H1 (cell line): Measurements from ENCODE around the gene CSAG1. TPM values are rescaled to one million over a fixed set of nuclear protein-coding genes. Genes with fewer than 3 reads are reported as not detected.

ENCODE experiments used
- CTCF ChIA-PET: fragments of 300-600 bp; sonication (Branson Sonifier 250); formaldehyde crosslinking; loops from one replicate; lab custom pipeline; 2021; ENCODE audit not compliant: partially characterized antibody; lab: Charles Lee
- POLR2A ChIA-PET: fragments of 300-600 bp; sonication (Branson Sonifier 250); formaldehyde crosslinking; loops from one replicate; lab custom pipeline; 2021; ENCODE audit warnings: inconsistent platforms; ENCODE audit not compliant: partially characterized antibody; lab: Charles Lee
- DNase-seq, 2 experiments: peaks; one replicate each; pipeline versions ENCODE4 v3.0.0 to v3.0.0-alpha.2; 2010 to 2022; ENCODE audit warnings: low spot score in 2 of 2, low read depth in 1 of 2, mixed read lengths in 1 of 2
- FAIRE-seq: peaks from 2 replicates; lab custom pipeline; 2011; peaks lifted over from hg19 to GRCh38; lab: Jason Lieb, UNC
- H2AFZ ChIP-seq: 2 replicates; pipeline ENCODE4 v1.8.1; 2012; ENCODE audit warnings: low read length, inconsistent platforms
- H2AK5ac ChIP-seq: 2 replicates; pipeline ENCODE4 v1.6.1; 2013; ENCODE audit warnings: low read depth, low read length
- H2BK120ac ChIP-seq: replicated peaks from 2 replicates; pipeline ENCODE3; 2013; ENCODE audit warnings: low read depth, low read length, inconsistent platforms
- H2BK12ac ChIP-seq: 2 replicates; pipeline ENCODE4 v1.6.1; 2013; ENCODE audit warnings: low read depth, low read length
- H2BK15ac ChIP-seq: 2 replicates; pipeline ENCODE4 v1.6.1; 2013; ENCODE audit warnings: low read length
- H2BK20ac ChIP-seq: 2 replicates; pipeline ENCODE4 v1.6.1; 2013; ENCODE audit warnings: low read length
- H2BK5ac ChIP-seq: 2 replicates; pipeline ENCODE4 v1.6.1; 2013; ENCODE audit warnings: low read depth, low read length
- H3K14ac ChIP-seq: 2 replicates; pipeline ENCODE4 v1.6.1; 2013; ENCODE audit warnings: inconsistent platforms; ENCODE audit not compliant: insufficient read length
- H3K18ac ChIP-seq: 2 replicates; pipeline ENCODE4 v1.6.1; 2013; ENCODE audit warnings: low read length; ENCODE audit errors: extremely low read depth
- H3K23ac ChIP-seq: 2 replicates; pipeline ENCODE4 v1.6.1; 2013; ENCODE audit warnings: inconsistent platforms; ENCODE audit not compliant: insufficient read length
- H3K23me2 ChIP-seq: 2 replicates; pipeline ENCODE4 v1.6.1; 2013; ENCODE audit warnings: low read depth, low read length
- H3K27ac ChIP-seq: 2 replicates; pipeline ENCODE4 v1.6.1; 2011; ENCODE audit warnings: low read depth, low read length, inconsistent platforms
- H3K27me3 ChIP-seq, 4 experiments: replicated peaks in 1 of 4; 1 replicate in 1 of 4; 2 replicates in 3 of 4; pipeline versions ENCODE4 v1.6.1 to v1.8.1; 2011 to 2013; ENCODE audit warnings: low read length in 3 of 4, mild to moderate bottlenecking in 3 of 4, inconsistent platforms in 2 of 4, mixed read lengths in 2 of 4, moderate library complexity in 1 of 4; ENCODE audit not compliant: control insufficient read depth in 3 of 4, insufficient read depth in 3 of 4; ENCODE audit errors: extremely low read depth in 1 of 4
- H3K36me3 ChIP-seq, 4 experiments: 2 replicates each; pipeline versions ENCODE4 v1.6.1 to v1.8.1; 2011 to 2013; ENCODE audit warnings: mild to moderate bottlenecking in 4 of 4, low read length in 3 of 4, moderate library complexity in 2 of 4, control low read depth in 1 of 4, inconsistent platforms in 1 of 4; ENCODE audit not compliant: insufficient read depth in 4 of 4, control insufficient read depth in 2 of 4
- H3K4ac ChIP-seq: replicated peaks from 2 replicates; pipeline ENCODE3; 2013; ENCODE audit warnings: low read length, low read depth, mixed read lengths, inconsistent platforms; ENCODE audit not compliant: insufficient read length
- H3K4me1 ChIP-seq, 4 experiments: replicated peaks in 1 of 4; 1 replicate in 1 of 4; 2 replicates in 3 of 4; pipeline versions ENCODE4 v1.6.1 to v1.8.1; 2011 to 2013; ENCODE audit warnings: low read length in 3 of 4, inconsistent platforms in 2 of 4, mixed read lengths in 1 of 4; ENCODE audit not compliant: insufficient read depth in 4 of 4, control insufficient read depth in 3 of 4
- H3K4me2 ChIP-seq, 2 experiments: 2 replicates each; pipeline versions ENCODE4 v1.6.1 to v1.8.1; 2011 to 2013; ENCODE audit warnings: low read depth in 2 of 2, low read length in 2 of 2, control low read depth in 1 of 2, inconsistent platforms in 1 of 2, mild to moderate bottlenecking in 1 of 2; ENCODE audit not compliant: insufficient read depth in 1 of 2
- H3K4me3 ChIP-seq, 4 experiments: fragments of 200-600, 300-600 bp in 1 of 4; sonication (generic), shearing (Covaris generic), sonication (Bioruptor Twin) in 1 of 4; 2 replicates each; pipeline versions ENCODE4 v1.5.1 to v1.8.1; 2011 to 2016; ENCODE audit warnings: low read length in 4 of 4, low read depth in 3 of 4, control low read depth in 2 of 4, inconsistent platforms in 2 of 4, mild to moderate bottlenecking in 2 of 4, mixed read lengths in 1 of 4, moderate library complexity in 1 of 4; ENCODE audit not compliant: insufficient read depth in 2 of 4; ENCODE audit errors: extremely low read depth in 1 of 4
- H3K56ac ChIP-seq: replicated peaks from 2 replicates; pipeline ENCODE3; 2013; ENCODE audit warnings: low read depth, mild to moderate bottlenecking, mixed read lengths, low read length, inconsistent platforms; ENCODE audit not compliant: insufficient read length
- H3K79me1 ChIP-seq: 2 replicates; pipeline ENCODE4 v1.6.1; 2013; ENCODE audit warnings: low read depth, low read length, control low read depth
- H3K79me2 ChIP-seq, 2 experiments: 2 replicates each; pipeline versions ENCODE4 v1.6.1 to v1.8.1; 2012 to 2013; ENCODE audit warnings: low read length in 2 of 2, mild to moderate bottlenecking in 2 of 2, inconsistent platforms in 1 of 2; ENCODE audit not compliant: insufficient read depth in 2 of 2, control insufficient read depth in 1 of 2
- H3K9ac ChIP-seq, 4 experiments: replicated peaks in 1 of 4; 1 replicate in 1 of 4; 2 replicates in 3 of 4; pipeline versions ENCODE4 v1.6.1 to v1.8.1; 2011 to 2013; ENCODE audit warnings: low read depth in 3 of 4, low read length in 3 of 4, control low read depth in 2 of 4, mild to moderate bottlenecking in 2 of 4, moderate library complexity in 2 of 4, inconsistent platforms in 1 of 4; ENCODE audit errors: extremely low read depth in 1 of 4
- H3K9me3 ChIP-seq, 2 experiments: 2 replicates each; pipeline versions ENCODE4 v1.6.1 to v1.8.1; 2012 to 2013; ENCODE audit warnings: mild to moderate bottlenecking in 2 of 2, moderate library complexity in 2 of 2, control low read depth in 1 of 2, inconsistent platforms in 1 of 2, low read depth in 1 of 2, low read length in 1 of 2, mixed read lengths in 1 of 2; ENCODE audit not compliant: insufficient read depth in 2 of 2
- H4K20me1 ChIP-seq, 2 experiments: replicated peaks in 1 of 2; 2 replicates each; pipeline versions ENCODE3 to v1.8.1; 2011 to 2013; ENCODE audit warnings: inconsistent platforms in 2 of 2, low read length in 2 of 2, mild to moderate bottlenecking in 1 of 2; ENCODE audit not compliant: insufficient read depth in 2 of 2, control insufficient read depth in 1 of 2
- H4K5ac ChIP-seq: 2 replicates; pipeline ENCODE4 v1.6.1; 2013; ENCODE audit warnings: low read length, low read depth, mixed read lengths, inconsistent platforms; ENCODE audit not compliant: insufficient read length
- H4K8ac ChIP-seq: 2 replicates; pipeline ENCODE4 v1.8.0; 2013; ENCODE audit warnings: mild to moderate bottlenecking, moderate library complexity, low read length, inconsistent platforms; ENCODE audit not compliant: insufficient read depth; ENCODE audit errors: extremely low read depth
- H4K91ac ChIP-seq: replicated peaks from 2 replicates; pipeline ENCODE3; 2013; ENCODE audit warnings: low read length, mixed read lengths, inconsistent platforms; ENCODE audit not compliant: insufficient read length
- CBX5 ChIP-seq: fragments of 300-800, 300-1000 bp; sonication (generic); IDR thresholded peaks from 2 replicates; pipeline ENCODE4 v1.7.1; 2016; ENCODE audit warnings: antibody characterized with exemption, low read length, low read depth
- CREB1 ChIP-seq: IDR thresholded peaks from 2 replicates; pipeline ENCODE4 v1.6.1; 2012; ENCODE audit warnings: inconsistent platforms
- GABPA ChIP-seq: IDR thresholded peaks from 2 replicates; pipeline ENCODE4 v1.6.1; 2011; ENCODE audit warnings: mild to moderate bottlenecking, low read length, moderate library complexity, borderline replicate concordance; ENCODE audit not compliant: insufficient read depth
- GTF2F1 ChIP-seq: IDR thresholded peaks from 2 replicates; pipeline ENCODE4 v1.6.1; 2012; ENCODE audit warnings: low read depth, low read length, improper control_type of control experiment, borderline replicate concordance
- NANOG ChIP-seq: IDR thresholded peaks from 2 replicates; pipeline ENCODE4 v1.6.1; 2011; ENCODE audit warnings: low read length, low read depth, mild to moderate bottlenecking, inconsistent platforms; ENCODE audit not compliant: insufficient read depth, poor library complexity, severe bottlenecking
- NRF1 ChIP-seq: IDR thresholded peaks from 2 replicates; pipeline ENCODE4 v1.6.1; 2011; ENCODE audit warnings: mild to moderate bottlenecking, low read depth, low read length, improper control_type of control experiment
- PHF8 ChIP-seq: fragments of 200-600 bp; sonication (generic); conservative IDR thresholded peaks from 2 replicates; pipeline ENCODE4 v1.7.1; 2012; ENCODE audit warnings: low read depth, mild to moderate bottlenecking, inconsistent platforms, low read length, moderate library complexity
- SIX5 ChIP-seq: IDR thresholded peaks from 2 replicates; pipeline ENCODE4 v1.6.1; 2011; ENCODE audit warnings: mild to moderate bottlenecking, low read depth, low read length
- TEAD4 ChIP-seq: IDR thresholded peaks from 2 replicates; pipeline ENCODE4 v1.6.1; 2012; ENCODE audit warnings: low read depth, low read length, inconsistent platforms, mixed read lengths
- WGBS, 2 experiments: shearing (Covaris generic) in 1 of 2; methylation state at CpG; one replicate each; pipeline versions ENCODE4 v1.1.6 to v1.1.7; 2013 to 2015; ENCODE audit warnings: low lambda C conversion rate in 2 of 2, mixed read lengths in 2 of 2, inconsistent platforms in 1 of 2, low coverage in 1 of 2, missing lambda C conversion rate in 1 of 2; ENCODE audit not compliant: insufficient replicate concordance in 2 of 2, insufficient coverage in 1 of 2, insufficient read length in 1 of 2; ENCODE audit errors: extremely low coverage in 1 of 2, missing lambda C conversion rate in 1 of 2; 5-methylcytosine and 5-hydroxymethylcytosine counted together
- polyA plus RNA-seq, 7 experiments: library from polyadenylated mRNA; depleted of rRNA in 3 of 7; stranded (reverse) in 5 of 7; unstranded in 2 of 7; fragments of >200 nt in 5 of 7; fragments of 200-250 nt in 2 of 7; gene quantifications; 1 replicate in 5 of 7; 2 replicates in 1 of 7; 4 replicates in 1 of 7; pipeline versions ENCODE4 v1.2.1 to v1.2.3, GENCODE V29; 2011 to 2013; ENCODE audit warnings: missing spikeins in 2 of 7, mixed read lengths in 2 of 7
- total RNA-seq: library from RNA; stranded (reverse); fragmentation: NEBNext Ultra II Directional; extraction: Animal tissue kit (Norgen Biotek cat#: 25700); gene quantifications from 2 replicates; pipeline ENCODE4 v1.2.1, GENCODE V29; 2021

Gene CSAG1
- total and polyA plus RNA-seq, 2 of the 8 experiments (the other 6 are each of a cell fraction or from before 2014, with no cell fraction given), result not detected

DNA sequence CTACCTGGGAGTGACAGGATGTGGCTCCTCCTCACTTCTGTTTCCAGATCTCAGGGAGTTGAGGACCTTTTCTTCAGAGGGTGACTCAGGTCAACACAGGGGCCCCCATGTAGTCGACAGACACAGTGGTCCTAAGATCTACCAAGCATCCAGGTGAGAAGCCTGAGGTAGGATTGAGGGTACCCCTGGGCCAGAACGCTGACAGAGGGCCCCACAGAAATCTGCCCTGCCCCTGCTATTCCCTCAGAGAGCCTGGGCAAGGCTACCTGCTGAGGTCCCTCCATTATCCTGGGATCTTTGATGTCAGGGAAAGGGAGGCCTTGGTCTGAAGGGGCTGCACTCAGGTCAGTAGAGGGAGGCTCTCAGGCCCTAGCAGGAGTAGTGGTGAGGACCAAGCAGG lies 1.6 kb upstream of the CSAG1 start:
- no peak overlapping the region for H3K9ac ChIP-seq
- H2BK15ac ChIP-seq, result no peak overlapping the region
- ChIA-PET POLR2A (no interaction called here), CTCF (no interaction called here)
- H2BK5ac ChIP-seq, result no peak overlapping the region
- no peaks in the 10 kb centered on the region for H4K20me1 ChIP-seq
- no peaks in the 10 kb centered on the region for H3K36me3 ChIP-seq
- no peak overlapping the region for H2BK12ac ChIP-seq
- no peak overlapping the region for H4K5ac ChIP-seq
- no peak overlapping the region for H3K23ac ChIP-seq
- no peak overlapping the region for H3K4ac ChIP-seq
- no peak overlapping the region for H4K91ac ChIP-seq
- no peak overlapping the region for H2BK20ac ChIP-seq
- H3K79me2 ChIP-seq, result no peaks in the 10 kb centered on the region
- no peak overlapping the region for H2AK5ac ChIP-seq
- no peak overlapping the region for H2BK120ac ChIP-seq
- WGBS, 2 experiments, result 100% methylated on average over 1 of the region's 2 CpGs; no CpG with 5 or more reads in 1 of the 2 experiments
- no peaks in the 10 kb centered on the region for H3K27me3 ChIP-seq
- H3K79me1 ChIP-seq, result no peaks in the 10 kb centered on the region
- no peaks in the 10 kb centered on the region for H3K4me1 ChIP-seq
- DNase-seq (no peak), FAIRE-seq (no peak)
- no peak overlapping the region for H3K4me3 ChIP-seq
- H3K18ac ChIP-seq, result no peak overlapping the region
- no peaks in the 10 kb centered on the region for H3K23me2 ChIP-seq
- no peak overlapping the region for H3K4me2 ChIP-seq
- no peak overlapping the region for H3K56ac ChIP-seq
- H2AFZ ChIP-seq, result no peak overlapping the region
- no peaks in the 10 kb centered on the region for H3K9me3 ChIP-seq
- H3K27ac ChIP-seq, result no peak overlapping the region
- H3K14ac ChIP-seq, result no peak overlapping the region
- H4K8ac ChIP-seq, result no peak overlapping the region
- TF ChIP-seq SIX5 (no peak), TEAD4 (no peak), PHF8 (no peak), NRF1 (no peak), CREB1 (no peak), NANOG (no peak), GABPA (no peak), GTF2F1 (no peak), CBX5 (no peak)
